K562 (cell line): Measurements from ENCODE around the gene ZNF407.

Experiments used
- BACH1 ChIP-seq: fragments of 200-800 bp; sonication (Bioruptor generic); IDR thresholded peaks from 2 replicates; pipeline ENCODE4 v1.6.1; 2016; ENCODE audit warnings: missing genetic modification characterization, missing compliant biosample characterization
- BCLAF1 ChIP-seq, 2 experiments: fragments of 450-650 bp in 1 of 2; IDR thresholded peaks; 2 replicates each; pipeline ENCODE4 v1.6.1; 2011 to 2017; ENCODE audit warnings: low read depth in 2 of 2, antibody characterized with exemption in 1 of 2, borderline replicate concordance in 1 of 2, low read length in 1 of 2, mild to moderate bottlenecking in 1 of 2, mixed read lengths in 1 of 2; ENCODE audit not compliant: control insufficient read depth in 1 of 2
- CTCF ChIP-seq, 3 experiments: IDR thresholded peaks in 2 of 3; conservative IDR thresholded peaks in 1 of 3; 2 replicates each; pipeline ENCODE4 v1.5.1; 2011 to 2012; ENCODE audit warnings: low read length in 3 of 3, mild to moderate bottlenecking in 3 of 3, control low read depth in 2 of 3, improper control_type of control experiment in 1 of 3, inconsistent platforms in 1 of 3, low read depth in 1 of 3, mixed read lengths in 1 of 3, moderate library complexity in 1 of 3; ENCODE audit not compliant: insufficient read depth in 2 of 3
- HIVEP1 ChIP-seq: fragments of 250-450 bp; sonication (Bioruptor Pico); IDR thresholded peaks from 2 replicates; pipeline ENCODE4 v1.4.0; 2020; ENCODE audit warnings: mild to moderate bottlenecking
- JUN ChIP-seq, 2 experiments: sonication (generic) in 1 of 2; formaldehyde crosslinking in 1 of 2; IDR thresholded peaks; 2 replicates each; pipeline versions ENCODE4 v1.6.1 to v1.8.0; 2012 to 2022; ENCODE audit warnings: borderline replicate concordance in 2 of 2, mild to moderate bottlenecking in 2 of 2, improper control_type of control experiment in 1 of 2, low read depth in 1 of 2, low read length in 1 of 2, missing genetic modification reagents in 1 of 2
- JUND ChIP-seq, 2 experiments: IDR thresholded peaks; 2 replicates in 1 of 2; 3 replicates in 1 of 2; pipeline ENCODE4 v1.6.1; 2011; ENCODE audit warnings: borderline replicate concordance in 2 of 2, low read depth in 2 of 2, low read length in 2 of 2, improper control_type of control experiment in 1 of 2, missing biosample characterization in 1 of 2, missing genetic modification characterization in 1 of 2, missing genetic modification reagents in 1 of 2
- LCOR ChIP-seq: sonication (generic); formaldehyde crosslinking; IDR thresholded peaks from 2 replicates; pipeline ENCODE4 v1.8.0; 2022; ENCODE audit warnings: mild to moderate bottlenecking, missing genetic modification reagents
- NFE2L1 ChIP-seq: fragments of 450-650 bp; IDR thresholded peaks from 2 replicates; pipeline ENCODE4 v1.6.1; 2016; ENCODE audit warnings: missing genetic modification characterization, low read depth, mild to moderate bottlenecking, missing compliant biosample characterization, moderate library complexity, borderline replicate concordance
- REST ChIP-seq, 2 experiments: fragments of 450-650 bp; formaldehyde crosslinking in 1 of 2; IDR thresholded peaks; 2 replicates each; pipeline versions ENCODE4 v1.4.0 to v1.6.1; 2014 to 2020; ENCODE audit warnings: mild to moderate bottlenecking in 2 of 2, borderline replicate concordance in 1 of 2, low read depth in 1 of 2
- SP2 ChIP-seq: IDR thresholded peaks from 2 replicates; pipeline ENCODE4 v1.6.1; 2011; ENCODE audit warnings: mild to moderate bottlenecking, low read depth, low read length, moderate library complexity; ENCODE audit not compliant: poor library complexity, severe bottlenecking; ENCODE audit errors: extremely low read depth
- TF ChIP-seq, protein P1 (sequence below): fragments of 450-650 bp; IDR thresholded peaks from 2 replicates; pipeline ENCODE4 v1.6.1; 2016; ENCODE audit warnings: missing biosample characterization, missing genetic modification characterization
- TF ChIP-seq, protein P2 (sequence below): fragments of 250-450 bp; sonication (Bioruptor Pico); IDR thresholded peaks from 2 replicates; pipeline ENCODE4 v1.5.0; 2020; ENCODE audit warnings: mild to moderate bottlenecking
- TF ChIP-seq, protein P3 (sequence below): sonication (generic); formaldehyde crosslinking; IDR thresholded peaks from 2 replicates; pipeline ENCODE4 v1.9.0; 2022; ENCODE audit warnings: mild to moderate bottlenecking, missing genetic modification reagents

GRCh38 chr18:74570266-74570665 is 27.4 kb upstream of the ZNF407 start:
- TF ChIP-seq, protein P1, sequence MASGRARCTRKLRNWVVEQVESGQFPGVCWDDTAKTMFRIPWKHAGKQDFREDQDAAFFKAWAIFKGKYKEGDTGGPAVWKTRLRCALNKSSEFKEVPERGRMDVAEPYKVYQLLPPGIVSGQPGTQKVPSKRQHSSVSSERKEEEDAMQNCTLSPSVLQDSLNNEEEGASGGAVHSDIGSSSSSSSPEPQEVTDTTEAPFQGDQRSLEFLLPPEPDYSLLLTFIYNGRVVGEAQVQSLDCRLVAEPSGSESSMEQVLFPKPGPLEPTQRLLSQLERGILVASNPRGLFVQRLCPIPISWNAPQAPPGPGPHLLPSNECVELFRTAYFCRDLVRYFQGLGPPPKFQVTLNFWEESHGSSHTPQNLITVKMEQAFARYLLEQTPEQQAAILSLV (tag) = no peak
- no peak for TF ChIP-seq LCOR (CRISPR knock-in tag)
- TF ChIP-seq HIVEP1 = no peak
- TF ChIP-seq CTCF (IDR thresholded peaks at IDR 0.05 in 2 of 3, conservative IDR thresholded peaks at IDR 0.05 in 1 of 3; ENCODE audit: insufficient read depth in 2 of 3, low read depth in 1 of 3, low read length in 3 of 3) = no peak
- no peak for TF ChIP-seq SP2
- TF ChIP-seq, protein P2, sequence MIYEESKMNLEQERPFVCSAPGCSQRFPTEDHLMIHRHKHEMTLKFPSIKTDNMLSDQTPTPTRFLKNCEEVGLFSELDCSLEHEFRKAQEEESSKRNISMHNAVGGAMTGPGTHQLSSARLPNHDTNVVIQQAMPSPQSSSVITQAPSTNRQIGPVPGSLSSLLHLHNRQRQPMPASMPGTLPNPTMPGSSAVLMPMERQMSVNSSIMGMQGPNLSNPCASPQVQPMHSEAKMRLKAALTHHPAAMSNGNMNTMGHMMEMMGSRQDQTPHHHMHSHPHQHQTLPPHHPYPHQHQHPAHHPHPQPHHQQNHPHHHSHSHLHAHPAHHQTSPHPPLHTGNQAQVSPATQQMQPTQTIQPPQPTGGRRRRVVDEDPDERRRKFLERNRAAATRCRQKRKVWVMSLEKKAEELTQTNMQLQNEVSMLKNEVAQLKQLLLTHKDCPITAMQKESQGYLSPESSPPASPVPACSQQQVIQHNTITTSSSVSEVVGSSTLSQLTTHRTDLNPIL (CRISPR knock-in tag) = no peak
- TF ChIP-seq, protein P3, sequence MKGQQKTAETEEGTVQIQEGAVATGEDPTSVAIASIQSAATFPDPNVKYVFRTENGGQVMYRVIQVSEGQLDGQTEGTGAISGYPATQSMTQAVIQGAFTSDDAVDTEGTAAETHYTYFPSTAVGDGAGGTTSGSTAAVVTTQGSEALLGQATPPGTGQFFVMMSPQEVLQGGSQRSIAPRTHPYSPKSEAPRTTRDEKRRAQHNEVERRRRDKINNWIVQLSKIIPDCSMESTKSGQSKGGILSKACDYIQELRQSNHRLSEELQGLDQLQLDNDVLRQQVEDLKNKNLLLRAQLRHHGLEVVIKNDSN = no peak
- no peak for TF ChIP-seq NFE2L1 (tag)
- no peak for TF ChIP-seq JUND (IDR thresholded peaks at IDR 0.05; ENCODE audit: borderline replicate concordance, low read depth, low read length)
- TF ChIP-seq JUND (tag; IDR thresholded peaks at IDR 0.05; ENCODE audit: borderline replicate concordance, low read depth, low read length) = no peak
- no peak for TF ChIP-seq BCLAF1 (IDR thresholded peaks at IDR 0.05; ENCODE audit: borderline replicate concordance in 1 of 2, control insufficient read depth in 1 of 2, low read depth in 2 of 2, low read length in 1 of 2)
- no peak for TF ChIP-seq JUN (IDR thresholded peaks at IDR 0.05; ENCODE audit: borderline replicate concordance, low read depth, low read length)
- TF ChIP-seq JUN (CRISPR knock-in tag; IDR thresholded peaks at IDR 0.05; ENCODE audit: borderline replicate concordance) = no peak
- no peak for TF ChIP-seq BACH1 (tag)
- TF ChIP-seq REST (IDR thresholded peaks at IDR 0.05; ENCODE audit: borderline replicate concordance) = no peak
- TF ChIP-seq REST (CRISPR knock-in tag; IDR thresholded peaks at IDR 0.05; ENCODE audit: low read depth) = no peak
